AG04450 (cell line): ENCODE data around the gene CLRN2. TPM values are rescaled to one million over a fixed set of nuclear protein-coding genes. Genes with fewer than 3 reads are reported as not detected.

Source experiments
- CTCF ChIA-PET: fragments of 300-600, 350-600 bp; formaldehyde crosslinking; extraction: SDS; loops from one replicate; lab custom pipeline; 2022; ENCODE audit warnings: antibody characterized with exemption, inconsistent platforms; lab: Charles Lee
- POLR2A ChIA-PET: fragments of 350-600 bp; formaldehyde crosslinking; extraction: SDS; loops from one replicate; lab custom pipeline; 2021; ENCODE audit warnings: antibody characterized with exemption, inconsistent platforms; lab: Yijun Ruan, JAX
- DNase-seq: peaks from one replicate; pipeline ENCODE4 v3.0.0-alpha.2; 2011; ENCODE audit warnings: low read depth, low spot score
- H3K27ac ChIP-seq: one replicate; pipeline ENCODE4 v1.5.1; 2012; ENCODE audit warnings: low read depth, low read length, control low read depth
- H3K27me3 ChIP-seq: one replicate; pipeline ENCODE4 v1.6.0; 2012; ENCODE audit warnings: low read length; ENCODE audit not compliant: control insufficient read depth, insufficient read depth
- H3K4me3 ChIP-seq: 2 replicates; pipeline ENCODE4 v1.5.1; 2011; ENCODE audit warnings: mild to moderate bottlenecking, low read depth, low read length, control low read depth
- H3K9me3 ChIP-seq: 2 replicates; pipeline ENCODE4 v1.5.1; 2012; ENCODE audit warnings: low read length; ENCODE audit not compliant: control insufficient read depth, insufficient read depth
- polyA plus RNA-seq: library from polyadenylated mRNA; depleted of rRNA; stranded (reverse); fragments of >200 nt; gene quantifications from 2 replicates; pipeline ENCODE4 v1.2.3, GENCODE V29; 2011
- TF ChIP-seq, protein P1 (sequence below): IDR thresholded peaks from 2 replicates; pipeline ENCODE4 v1.5.1; 2011; ENCODE audit warnings: low read depth, low read length, control low read depth, inconsistent platforms

Gene CLRN2
- polyA plus RNA-seq, 1 experiment, result not detected

- no peak overlapping the region for H3K27ac ChIP-seq
- DNase-seq, result no peak
- CTCF ChIA-PET, result no interaction called here
- no peak overlapping the region for H3K4me3 ChIP-seq
- peaks cover 4% of the 10 kb centered on the region; the same call in 1 of the 2 replicates for H3K9me3 ChIP-seq
- POLR2A ChIA-PET, result no interaction called here
- TF ChIP-seq, protein P1, sequence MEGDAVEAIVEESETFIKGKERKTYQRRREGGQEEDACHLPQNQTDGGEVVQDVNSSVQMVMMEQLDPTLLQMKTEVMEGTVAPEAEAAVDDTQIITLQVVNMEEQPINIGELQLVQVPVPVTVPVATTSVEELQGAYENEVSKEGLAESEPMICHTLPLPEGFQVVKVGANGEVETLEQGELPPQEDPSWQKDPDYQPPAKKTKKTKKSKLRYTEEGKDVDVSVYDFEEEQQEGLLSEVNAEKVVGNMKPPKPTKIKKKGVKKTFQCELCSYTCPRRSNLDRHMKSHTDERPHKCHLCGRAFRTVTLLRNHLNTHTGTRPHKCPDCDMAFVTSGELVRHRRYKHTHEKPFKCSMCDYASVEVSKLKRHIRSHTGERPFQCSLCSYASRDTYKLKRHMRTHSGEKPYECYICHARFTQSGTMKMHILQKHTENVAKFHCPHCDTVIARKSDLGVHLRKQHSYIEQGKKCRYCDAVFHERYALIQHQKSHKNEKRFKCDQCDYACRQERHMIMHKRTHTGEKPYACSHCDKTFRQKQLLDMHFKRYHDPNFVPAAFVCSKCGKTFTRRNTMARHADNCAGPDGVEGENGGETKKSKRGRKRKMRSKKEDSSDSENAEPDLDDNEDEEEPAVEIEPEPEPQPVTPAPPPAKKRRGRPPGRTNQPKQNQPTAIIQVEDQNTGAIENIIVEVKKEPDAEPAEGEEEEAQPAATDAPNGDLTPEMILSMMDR, result no peak
- H3K27me3 ChIP-seq, result no peaks in the 10 kb centered on the region
These were observed 37.0 kb upstream of the CLRN2 start for GRCh38 chr4:17477774-17478472.

GRCh38 chr4:17480210-17480927 is 34.6 kb upstream of the CLRN2 start:
- TF ChIP-seq, protein P1, result no peak
- H3K27ac ChIP-seq, result no peak overlapping the region
- no peak overlapping the region for H3K4me3 ChIP-seq
- peaks cover 4% of the 10 kb centered on the region; the same call in 1 of the 2 replicates for H3K9me3 ChIP-seq
- no peak for DNase-seq
- no peaks in the 10 kb centered on the region for H3K27me3 ChIP-seq
- ChIA-PET POLR2A (no interaction called here), CTCF (no interaction called here)

GRCh38 chr4:17480955-17481354 is 34.0 kb upstream of the CLRN2 start:
- ChIA-PET CTCF (no interaction called here), POLR2A (no interaction called here)
- no peak overlapping the region for H3K27ac ChIP-seq
- H3K9me3 ChIP-seq, result peaks cover 4% of the 10 kb centered on the region; the same call in 1 of the 2 replicates
- TF ChIP-seq, protein P1, result no peak
- H3K27me3 ChIP-seq, result no peaks in the 10 kb centered on the region
- no peak for DNase-seq
- H3K4me3 ChIP-seq, result no peak overlapping the region

DNA sequence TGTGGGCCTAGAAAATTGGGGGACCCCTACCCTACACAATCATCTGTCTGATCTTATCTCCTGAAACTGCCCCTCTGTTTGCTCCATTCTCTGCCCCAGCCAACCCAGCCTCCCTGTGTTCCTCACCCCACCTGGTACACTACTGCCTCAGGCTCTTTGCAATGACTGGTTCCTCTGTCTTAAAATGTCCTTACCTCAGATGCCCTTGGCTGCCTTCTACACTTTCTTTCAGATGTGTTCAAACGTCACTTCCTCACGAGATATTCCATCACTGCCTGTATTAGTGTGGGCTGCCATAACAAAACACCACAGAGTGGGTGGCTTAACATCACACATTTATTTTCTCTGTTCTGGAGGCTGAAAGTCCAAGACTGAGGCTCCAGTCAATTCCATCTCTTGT is 32.2 kb upstream of the CLRN2 start:
- no peak for DNase-seq
- no peak overlapping the region for H3K4me3 ChIP-seq
- CTCF ChIA-PET, result no interaction called here
- H3K27me3 ChIP-seq, result no peaks in the 10 kb centered on the region
- TF ChIP-seq, protein P1, result no peak
- H3K27ac ChIP-seq, result no peak overlapping the region
- peaks cover 4% of the 10 kb centered on the region; the same call in 1 of the 2 replicates for H3K9me3 ChIP-seq
- POLR2A ChIA-PET, result no interaction called here

DNA sequence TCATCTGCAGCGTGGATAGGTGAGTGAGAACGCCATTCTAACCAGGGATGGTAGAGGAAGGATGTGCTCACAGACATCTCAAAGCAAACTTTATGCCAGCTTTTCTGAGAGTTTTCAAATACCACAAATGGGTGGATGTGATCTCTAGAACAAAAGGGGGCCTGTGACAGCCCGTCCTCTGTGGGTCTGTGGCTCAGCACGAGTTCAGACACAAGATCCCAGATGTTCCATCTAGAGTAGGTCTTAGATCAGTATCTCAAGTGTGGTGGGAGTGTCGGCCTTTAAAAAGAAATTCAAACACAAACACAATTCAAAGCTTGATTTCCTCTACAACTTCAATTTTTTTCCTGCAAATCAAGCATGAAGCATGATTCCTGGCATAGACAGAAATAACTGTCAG is 25.8 kb upstream of the CLRN2 start:
- no peak overlapping the region for H3K4me3 ChIP-seq
- no peak for DNase-seq
- ChIA-PET CTCF (interaction anchor here (2.1 kb wide), 1 partner anchor 20 kb away, joined by 7 read pairs; no protein-coding TSS in a partner anchor), POLR2A (no interaction called here)
- no peak overlapping the region for H3K27ac ChIP-seq
- TF ChIP-seq, protein P1, result no peak
- no peaks in the 10 kb centered on the region for H3K27me3 ChIP-seq
- peaks cover 4% of the 10 kb centered on the region; the same call in 1 of the 2 replicates for H3K9me3 ChIP-seq
